GM19193 (cell line): Measurements from ENCODE around the gene BRSK1.
A peak's percentile ranks its signal among the peaks of the same experiment; 100 is the strongest.

Experiments used
- POLR2A ChIP-seq: IDR thresholded peaks from 4 replicates; pipeline ENCODE4 v1.6.1; 2011; ENCODE audit not compliant: insufficient read depth, insufficient read length; ENCODE audit errors: extremely low read depth

The BRSK1 gene

DNA sequence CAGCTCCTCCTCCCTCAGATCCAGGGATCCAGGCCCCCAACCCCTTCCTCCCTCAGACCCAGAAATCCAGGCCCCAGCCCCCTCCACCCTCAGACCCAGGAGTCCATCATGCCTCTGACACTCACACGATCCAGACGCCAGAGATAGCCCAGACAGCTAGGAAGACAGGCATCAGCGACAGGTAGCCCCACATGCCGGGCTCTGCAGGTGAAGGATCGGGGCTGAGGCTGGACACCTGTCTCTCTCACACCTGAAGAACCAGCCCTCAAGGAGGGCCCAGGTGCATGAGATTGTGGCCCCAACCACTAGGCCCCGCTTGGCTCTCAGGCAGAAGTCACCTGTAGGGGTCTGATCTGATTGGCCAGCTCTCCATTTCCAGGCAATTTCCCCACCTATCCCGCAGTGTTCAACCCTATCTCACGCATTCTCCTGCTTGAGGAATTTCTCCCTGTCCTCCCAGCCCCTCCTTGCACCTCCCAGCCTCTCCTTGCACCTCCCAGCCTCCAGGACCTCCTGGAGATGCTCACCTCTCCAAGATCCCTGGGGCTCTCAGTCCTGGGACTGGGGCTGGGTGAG is 37.1 kb downstream of the BRSK1 start:
- TF ChIP-seq POLR2A, result no peak

- no peak for TF ChIP-seq POLR2A
Measured at GRCh38 chr19:55321466-55322137, 37.8 kb downstream of the BRSK1 start.

DNA sequence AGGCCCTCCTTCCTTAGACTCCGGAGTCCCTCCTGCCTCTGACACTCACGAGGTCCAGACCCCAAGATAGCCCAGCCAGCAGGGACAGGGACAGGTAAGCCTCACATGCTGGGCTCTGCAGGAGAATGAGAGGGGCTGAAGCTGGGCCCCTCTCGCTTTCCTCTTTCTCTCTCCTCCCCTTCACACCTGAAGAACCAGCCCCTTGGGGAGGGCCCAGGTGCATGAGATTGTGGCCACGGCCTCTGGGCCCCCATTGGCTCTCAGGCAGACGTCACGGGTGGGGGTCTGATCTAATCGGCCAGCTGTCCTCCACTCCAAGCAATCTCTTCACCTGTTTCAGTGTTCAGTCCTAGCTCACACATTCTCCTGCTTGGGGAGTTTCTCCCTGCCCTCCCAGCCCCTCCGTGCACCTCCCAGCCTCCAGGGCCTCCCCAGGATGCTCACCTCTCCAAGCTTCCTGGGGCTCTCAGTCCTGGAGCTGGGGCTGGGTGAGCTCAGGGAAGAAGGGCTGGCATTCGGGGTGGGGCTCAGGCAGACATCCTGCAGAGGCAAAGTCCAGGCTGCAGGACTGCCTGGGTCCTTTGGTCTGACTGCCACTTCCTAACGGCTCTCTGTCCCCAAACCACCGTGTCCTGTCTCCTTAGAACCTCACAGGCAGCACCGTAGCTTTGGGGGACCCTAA is 38.5 kb downstream of the BRSK1 start:
- no peak for TF ChIP-seq POLR2A

- TF ChIP-seq POLR2A, result no peak
Measured at GRCh38 chr19:55324662-55325061, 40.9 kb downstream of the BRSK1 start.

DNA sequence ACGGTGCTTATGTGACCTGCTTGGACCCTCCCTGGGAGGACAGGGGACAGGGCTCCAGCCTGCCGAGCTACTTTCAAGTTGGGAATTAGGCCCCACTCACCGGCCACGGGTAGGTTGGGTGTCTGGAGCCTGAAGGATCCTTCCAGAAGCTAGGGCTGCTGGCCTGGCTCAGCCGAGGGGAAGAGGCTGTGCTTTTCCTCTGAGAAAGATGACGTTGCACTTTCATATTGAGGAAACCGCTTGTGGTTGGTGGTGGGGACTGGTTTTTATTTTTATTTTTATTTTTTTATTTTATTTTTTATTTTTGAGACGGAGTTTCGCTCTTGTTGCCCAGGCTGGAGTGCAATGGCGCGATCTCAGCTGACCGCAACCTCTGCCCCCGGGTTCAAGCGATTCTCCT is 41.4 kb downstream of the BRSK1 start, which contains the start of gene TMEM150B:
Gene TMEM150B, minus strand, starts transcription at position 170 of the 400 bp plus-strand sequence. CDS start 4,305 bp downstream, outside the sequence.
- no peak for TF ChIP-seq POLR2A

DNA sequence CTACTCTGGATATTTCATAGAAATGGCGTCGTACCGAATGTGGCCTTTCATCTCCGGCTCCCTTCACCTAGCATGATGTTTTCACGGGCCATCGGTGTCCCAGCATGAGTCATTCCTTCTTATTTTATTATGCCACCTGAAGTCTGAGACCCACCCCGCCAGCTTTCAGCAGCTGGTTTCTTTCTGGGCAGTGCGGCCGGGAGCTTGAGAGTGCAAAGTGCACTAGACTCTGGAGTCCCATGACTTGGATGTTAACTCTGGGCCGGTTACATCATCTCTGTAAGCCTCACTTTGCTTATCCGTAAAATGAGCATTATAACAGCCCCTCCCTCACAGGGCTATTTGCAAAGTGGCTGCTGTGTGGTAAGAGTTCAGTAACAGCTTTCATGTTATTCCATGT is 50.1 kb downstream of the BRSK1 start:
- TF ChIP-seq POLR2A, result no peak

- no peak for TF ChIP-seq POLR2A
Measured at GRCh38 chr19:55336101-55336500, 52.3 kb downstream of the BRSK1 start.

GRCh38 chr19:55339105-55339888 is 55.5 kb downstream of the BRSK1 start, which contains the start of gene KMT5C:
Gene KMT5C, plus strand, starts transcription at chr19:55339876. Its CDS starts 2,061 bp downstream, at chr19:55341937.
- peak; percentile 25 for TF ChIP-seq POLR2A

GRCh38 chr19:55339889-55340783 is 56.3 kb downstream of the BRSK1 start:
- peak; percentile 66 for TF ChIP-seq POLR2A

- TF ChIP-seq POLR2A, result no peak
Measured at GRCh38 chr19:55340784-55341147, 57.0 kb downstream of the BRSK1 start.

DNA sequence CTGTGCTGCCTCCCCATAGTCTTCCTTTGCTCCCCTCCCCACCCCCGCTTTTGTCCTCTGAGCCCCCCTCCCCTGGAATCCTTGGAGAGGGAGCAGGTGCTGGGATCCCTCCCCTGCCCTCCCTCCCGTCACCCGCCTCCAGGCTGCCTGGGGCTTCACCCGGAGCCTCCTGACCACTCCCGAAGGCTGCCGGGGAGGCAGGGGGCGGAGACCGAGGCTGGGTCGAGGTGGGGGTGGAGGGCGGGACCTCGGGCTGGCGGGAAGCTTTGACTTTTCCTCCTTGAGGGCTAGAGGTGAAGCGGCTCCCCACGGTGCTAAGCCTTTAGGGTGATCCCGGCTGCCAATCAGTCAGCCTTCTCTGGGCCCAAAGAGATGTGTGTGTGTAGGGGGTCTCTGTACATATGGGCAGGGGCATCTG is 57.4 kb downstream of the BRSK1 start:
- TF ChIP-seq POLR2A, result no peak

DNA sequence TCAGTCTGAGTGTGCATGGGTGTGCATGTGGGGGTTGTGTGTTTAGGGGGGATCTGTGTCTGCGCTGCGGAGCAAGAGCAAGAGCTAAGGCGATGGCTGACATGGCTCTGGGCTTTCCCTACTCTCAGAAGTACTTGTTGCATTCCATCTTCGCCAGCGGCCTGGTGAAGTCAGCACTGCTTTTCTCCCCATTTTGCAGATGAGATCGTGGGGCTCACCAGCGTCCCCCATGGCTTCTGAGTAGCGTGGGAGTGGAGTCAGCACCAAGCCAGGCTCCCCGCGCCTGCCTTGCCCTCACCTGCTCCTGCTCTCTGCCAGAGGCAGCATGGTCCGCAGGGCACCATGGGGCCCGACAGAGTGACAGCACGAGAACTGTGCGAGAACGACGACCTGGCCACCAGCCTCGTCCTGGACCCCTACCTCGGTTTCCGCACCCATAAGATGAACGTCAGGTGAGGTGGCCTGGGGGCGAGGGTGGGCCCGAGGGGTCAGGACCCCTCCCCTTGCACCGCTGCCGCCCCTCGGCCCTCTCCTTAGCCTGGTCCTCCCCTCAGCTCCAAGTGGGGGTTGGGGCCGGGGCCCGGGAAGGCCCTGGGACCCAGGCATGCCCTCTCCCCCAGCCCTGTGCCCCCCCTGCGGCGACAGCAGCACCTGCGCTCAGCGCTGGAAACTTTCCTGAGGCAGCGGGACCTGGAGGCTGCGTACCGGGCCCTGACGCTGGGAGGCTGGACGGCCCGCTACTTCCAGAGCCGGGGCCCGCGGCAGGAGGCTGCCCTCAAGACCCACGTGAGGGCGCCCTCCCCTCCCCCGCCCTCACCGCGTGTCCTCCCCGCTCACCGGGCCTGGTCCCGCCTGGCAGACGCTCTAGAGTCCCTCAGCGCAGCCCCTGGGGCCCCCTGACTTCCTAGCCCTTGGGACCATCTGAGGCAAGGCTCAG is 58.1 kb downstream of the BRSK1 start:
- TF ChIP-seq POLR2A, result no peak

DNA sequence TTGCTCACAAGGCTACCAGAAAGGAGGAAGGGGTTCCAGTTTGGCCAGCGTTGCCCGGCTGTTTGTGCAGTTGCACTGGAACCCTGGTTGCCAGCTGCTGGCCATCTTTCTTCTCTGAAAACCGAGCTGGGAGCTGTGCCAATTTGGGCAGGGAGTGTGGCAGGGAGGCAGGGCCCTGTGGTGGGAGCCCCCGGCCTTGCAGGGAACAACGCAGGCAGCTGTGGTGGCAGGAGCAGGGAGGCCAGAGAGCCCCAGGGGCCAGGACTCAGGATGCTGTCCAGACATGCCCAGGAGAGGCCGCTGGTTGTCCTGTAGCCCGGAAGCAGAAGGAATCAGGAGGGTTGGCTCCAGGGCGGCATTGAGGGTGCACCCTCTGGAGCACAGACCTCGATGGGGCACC is 60.6 kb downstream of the BRSK1 start:
- TF ChIP-seq POLR2A, result no peak

DNA sequence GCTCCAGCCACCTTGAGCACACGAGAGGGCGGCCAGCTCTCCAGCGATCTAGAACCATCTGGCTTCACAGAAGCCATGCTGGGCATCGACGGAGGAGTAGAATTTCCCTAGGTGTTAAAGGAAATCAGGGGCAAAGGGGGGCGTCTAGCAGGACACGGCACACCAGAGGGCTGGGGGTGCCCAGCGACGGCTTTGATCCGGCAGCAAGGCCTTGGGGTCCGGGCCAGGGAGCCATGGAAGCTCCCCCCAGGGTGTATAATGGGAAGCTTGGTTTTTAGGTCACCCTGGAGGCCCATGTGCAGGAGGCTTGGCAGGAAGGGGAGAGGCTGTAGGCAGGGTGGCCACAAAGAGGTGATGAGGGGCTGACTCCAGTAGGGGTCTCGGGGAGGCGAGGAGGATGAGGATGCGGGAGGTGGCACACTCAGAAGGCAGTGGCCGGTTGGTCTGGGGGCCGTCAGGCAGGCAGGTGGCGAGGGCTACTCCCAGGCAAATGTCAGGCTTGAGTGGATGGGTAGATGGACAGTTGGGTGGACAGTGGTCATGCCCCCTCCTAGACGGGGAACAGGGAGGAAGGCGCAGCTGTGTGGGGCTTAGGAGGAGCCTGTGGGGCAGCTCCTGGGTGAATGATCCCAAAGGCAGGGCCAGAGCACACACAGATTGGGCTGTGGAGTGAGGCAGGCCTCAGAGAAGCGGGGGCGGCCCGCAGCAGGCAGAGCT is 61.5 kb downstream of the BRSK1 start:
- TF ChIP-seq POLR2A, result no peak
